ENCODE results near the gene SERHL2.
"Not testable (repeated sequence)": the region's sequence is repeated elsewhere in the genome, so short reads cannot be mapped to it uniquely, and the experiment has no call there.

Gene SERHL2

DNA sequence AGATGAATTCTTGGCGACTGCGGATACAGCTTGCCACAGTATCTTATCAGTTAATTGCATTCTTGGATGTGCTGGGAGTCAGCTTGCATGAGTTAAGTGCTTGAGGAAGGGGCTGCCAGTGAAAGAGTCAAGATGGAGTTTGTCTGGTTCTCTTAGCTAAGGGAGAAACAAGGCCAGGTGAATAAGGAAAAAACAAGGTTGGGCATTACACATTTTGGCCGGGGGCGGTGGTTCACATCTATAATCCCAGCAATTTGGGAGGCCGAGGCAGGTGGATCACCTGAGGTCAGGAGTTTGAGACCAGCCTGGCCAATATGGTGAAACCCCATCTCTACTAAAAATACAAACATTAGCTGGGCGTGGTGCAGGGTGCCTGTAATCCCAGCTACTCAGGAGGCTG lies 5.6 kb upstream of the SERHL2 start:
- H3K36me3 ChIP-seq (ENCODE audit: insufficient read depth, low read length); H3K4me3 ChIP-seq (ENCODE audit: low read length); H3K4me1 ChIP-seq (ENCODE audit: insufficient read depth, low read length); H3K9me3 ChIP-seq (ENCODE audit: low read length); H2AFZ ChIP-seq (ENCODE audit: low read depth, low read length); H3K27me3 ChIP-seq (ENCODE audit: insufficient read depth, low read length): not testable (repeated sequence)

DNA sequence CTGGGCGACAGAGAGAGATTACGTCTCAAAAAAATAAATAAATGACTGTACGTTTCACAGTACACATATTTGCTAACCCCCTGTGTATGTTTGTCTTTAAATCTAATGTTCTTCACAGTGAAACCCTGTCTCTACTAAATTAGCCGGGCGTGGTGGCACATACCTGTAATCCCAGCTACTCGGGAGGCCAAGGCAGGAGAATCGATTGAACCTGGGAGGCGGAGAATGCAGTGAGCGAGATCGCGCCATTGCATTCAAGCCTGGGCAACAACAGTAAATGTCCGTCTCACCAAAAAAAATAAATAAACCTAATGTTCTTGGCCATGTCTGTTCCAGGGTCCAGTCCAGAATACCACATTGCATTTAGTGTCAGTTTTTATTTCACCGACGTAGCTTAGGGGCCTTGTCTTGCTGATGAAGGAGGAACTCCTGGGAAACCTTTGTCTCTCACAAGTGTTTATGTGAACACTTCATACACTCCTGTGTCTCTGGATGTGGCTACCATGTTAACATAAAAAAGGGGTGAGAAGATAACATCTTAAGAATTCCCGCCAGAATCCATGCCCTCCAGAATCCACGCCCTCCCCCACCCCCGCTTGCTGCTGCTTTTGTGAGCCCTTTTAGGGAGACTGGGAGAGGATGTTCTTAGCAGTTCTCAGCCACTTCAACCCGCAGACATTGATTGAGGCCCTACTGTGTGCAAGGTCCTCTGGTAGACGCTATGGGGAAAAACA lies 5.0 kb upstream of the SERHL2 start:
- peaks cover 2% of the 10 kb centered on the region for H3K9me3 ChIP-seq (ENCODE audit: low read length)
- H3K27me3 ChIP-seq (ENCODE audit: insufficient read depth, low read length): no peaks in the 10 kb centered on the region
- H3K36me3 ChIP-seq (ENCODE audit: insufficient read depth, low read length): no peaks in the 10 kb centered on the region
- H3K4me3 ChIP-seq (ENCODE audit: low read length): no peak overlapping the region
- H3K4me1 ChIP-seq (ENCODE audit: insufficient read depth, low read length): no peaks in the 10 kb centered on the region
- no peak overlapping the region for H2AFZ ChIP-seq (ENCODE audit: low read depth, low read length)

DNA sequence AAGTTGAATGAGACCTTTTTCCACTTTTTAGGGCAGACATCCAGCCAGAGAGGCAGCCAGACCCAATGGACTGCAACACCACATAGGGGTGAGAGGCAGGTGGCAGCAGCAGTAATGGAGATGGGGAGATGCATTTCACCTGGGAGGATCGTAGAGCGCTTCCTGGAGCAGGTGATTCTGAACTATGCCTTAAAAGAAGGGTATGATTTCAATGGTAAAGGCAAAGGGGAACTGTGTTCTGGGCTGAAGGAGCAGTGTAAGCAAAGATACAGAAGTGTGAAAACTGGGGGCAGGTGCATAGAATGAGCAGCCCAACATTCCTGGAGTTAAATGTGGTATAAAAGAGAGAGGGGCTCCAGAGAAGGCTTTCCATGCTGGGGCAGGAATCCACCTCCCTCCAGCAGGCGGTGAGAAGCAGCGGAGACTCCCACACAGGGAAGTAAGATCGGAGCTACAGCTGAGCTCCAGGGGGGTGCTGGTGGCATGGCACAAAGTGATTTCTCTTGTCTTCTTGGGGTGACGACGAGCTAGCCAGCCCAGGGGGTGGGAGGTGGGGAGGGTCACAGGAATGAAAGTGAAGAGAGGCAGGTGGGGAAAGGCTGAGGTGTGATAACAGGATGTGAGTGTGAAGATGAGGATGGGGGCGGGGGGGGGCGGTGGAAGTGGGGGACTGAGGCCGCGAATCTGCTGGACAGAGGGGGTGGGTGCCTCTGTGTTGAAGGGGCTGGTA lies 4.3 kb upstream of the SERHL2 start:
- Histone ChIP-seq H3K9me3 (ENCODE audit: low read length) (peaks cover 2% of the 10 kb centered on the region), H2AFZ (ENCODE audit: low read depth, low read length) (no peak overlapping the region), H3K36me3 (ENCODE audit: insufficient read depth, low read length) (no peaks in the 10 kb centered on the region), H3K4me3 (ENCODE audit: low read length) (no peak overlapping the region), H3K4me1 (ENCODE audit: insufficient read depth, low read length) (no peaks in the 10 kb centered on the region), H3K27me3 (ENCODE audit: insufficient read depth, low read length) (no peaks in the 10 kb centered on the region)

DNA sequence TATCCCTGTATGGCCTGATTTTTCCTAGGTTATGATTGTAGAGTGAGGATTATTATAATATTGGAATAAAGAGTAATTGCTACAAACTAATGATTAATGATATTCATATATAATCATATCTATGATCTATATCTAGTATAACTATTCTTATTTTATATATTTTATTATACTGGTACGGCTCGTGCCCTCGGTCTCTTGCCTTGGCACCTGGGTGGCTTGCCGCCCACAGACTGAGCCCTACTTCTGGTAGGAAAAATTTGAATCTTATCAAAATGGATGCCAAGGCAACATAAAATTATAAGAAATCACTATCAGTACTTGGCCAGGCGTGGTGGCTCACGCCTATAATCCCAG lies 1.5 kb upstream of the SERHL2 start:
- not testable (repeated sequence) for H3K36me3 ChIP-seq (ENCODE audit: insufficient read depth, low read length); H3K27me3 ChIP-seq (ENCODE audit: insufficient read depth, low read length); H2AFZ ChIP-seq (ENCODE audit: low read depth, low read length); H3K9me3 ChIP-seq (ENCODE audit: low read length); H3K4me3 ChIP-seq (ENCODE audit: low read length); H3K4me1 ChIP-seq (ENCODE audit: insufficient read depth, low read length)

DNA sequence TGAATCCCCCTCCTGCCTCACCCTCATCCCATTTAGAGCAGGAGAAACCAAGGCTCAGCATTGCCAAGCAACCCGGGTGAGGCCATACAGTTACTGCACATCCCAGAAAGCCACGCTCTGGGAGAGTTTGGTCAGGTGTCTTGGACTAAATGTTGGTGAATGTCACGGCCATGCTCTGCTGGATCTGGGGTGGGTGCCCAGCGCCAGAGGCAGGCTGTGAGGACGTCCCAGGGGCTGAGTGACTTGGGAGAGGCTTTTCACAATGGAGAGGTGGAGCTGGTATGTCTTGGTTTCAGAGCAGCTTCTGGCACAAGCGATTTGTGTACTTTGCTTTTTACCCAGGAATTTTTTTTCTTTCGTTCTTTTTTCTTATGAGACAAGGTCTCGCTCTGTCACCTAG lies 6.6 kb downstream of the SERHL2 start:
- Histone ChIP-seq H2AFZ (ENCODE audit: low read depth, low read length) (no peak overlapping the region), H3K36me3 (ENCODE audit: insufficient read depth, low read length) (no peaks in the 10 kb centered on the region), H3K9me3 (ENCODE audit: low read length) (no peaks in the 10 kb centered on the region), H3K27me3 (ENCODE audit: insufficient read depth, low read length) (no peaks in the 10 kb centered on the region), H3K4me1 (ENCODE audit: insufficient read depth, low read length) (no peaks in the 10 kb centered on the region), H3K4me3 (ENCODE audit: low read length) (no peak overlapping the region)

DNA sequence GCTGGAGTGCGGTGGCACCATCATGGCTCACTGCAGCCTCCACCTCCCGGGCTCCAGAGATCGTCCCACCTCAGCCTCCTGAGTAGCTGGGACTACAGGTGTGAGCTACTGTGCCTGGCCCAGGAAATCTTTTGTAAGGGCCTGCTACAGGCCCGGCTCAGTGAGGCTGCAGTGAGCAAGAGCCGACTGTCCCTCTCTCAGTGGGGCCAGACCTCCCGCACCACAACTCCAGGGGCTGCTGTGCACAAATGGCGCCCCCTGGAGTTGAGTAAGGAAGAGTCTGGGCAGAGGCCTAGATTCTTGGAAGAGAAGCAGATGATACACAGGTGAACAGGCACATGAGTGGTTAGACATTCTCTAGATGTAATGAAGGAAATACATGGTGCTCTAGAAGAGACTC lies 7.0 kb downstream of the SERHL2 start:
- no peak overlapping the region for H2AFZ ChIP-seq (ENCODE audit: low read depth, low read length)
- H3K4me1 ChIP-seq (ENCODE audit: insufficient read depth, low read length): no peaks in the 10 kb centered on the region
- H3K27me3 ChIP-seq (ENCODE audit: insufficient read depth, low read length): no peaks in the 10 kb centered on the region
- H3K4me3 ChIP-seq (ENCODE audit: low read length): no peak overlapping the region
- H3K36me3 ChIP-seq (ENCODE audit: insufficient read depth, low read length): peaks cover 3% of the 10 kb centered on the region
- H3K9me3 ChIP-seq (ENCODE audit: low read length): peaks cover under 1% of the 10 kb centered on the region

DNA sequence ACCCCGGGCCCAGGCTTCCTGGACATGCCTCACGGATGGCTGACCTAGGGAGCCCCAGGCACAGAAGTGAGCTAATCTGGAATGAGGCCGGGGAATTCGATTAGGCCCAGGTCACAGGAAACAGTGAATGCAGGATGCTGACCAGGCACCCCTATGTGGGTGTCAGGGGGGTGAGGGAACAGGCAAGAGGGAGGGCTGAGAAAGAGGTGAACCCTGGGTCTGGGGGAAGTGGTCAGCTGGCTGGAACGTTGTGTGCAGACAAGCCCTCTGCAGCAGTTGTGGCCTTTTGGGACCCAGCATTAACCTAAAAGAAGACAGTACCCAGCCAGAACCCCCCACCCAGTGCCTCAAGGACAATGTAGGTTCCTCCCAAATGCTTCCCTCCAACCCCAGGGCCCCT lies 8.1 kb downstream of the SERHL2 start:
- Histone ChIP-seq H3K4me1 (ENCODE audit: insufficient read depth, low read length) (no peaks in the 10 kb centered on the region), H3K36me3 (ENCODE audit: insufficient read depth, low read length) (peaks cover 6% of the 10 kb centered on the region), H3K4me3 (ENCODE audit: low read length) (no peak overlapping the region), H3K9me3 (ENCODE audit: low read length) (peaks cover 2% of the 10 kb centered on the region), H2AFZ (ENCODE audit: low read depth, low read length) (no peak overlapping the region), H3K27me3 (ENCODE audit: insufficient read depth, low read length) (no peaks in the 10 kb centered on the region)

DNA sequence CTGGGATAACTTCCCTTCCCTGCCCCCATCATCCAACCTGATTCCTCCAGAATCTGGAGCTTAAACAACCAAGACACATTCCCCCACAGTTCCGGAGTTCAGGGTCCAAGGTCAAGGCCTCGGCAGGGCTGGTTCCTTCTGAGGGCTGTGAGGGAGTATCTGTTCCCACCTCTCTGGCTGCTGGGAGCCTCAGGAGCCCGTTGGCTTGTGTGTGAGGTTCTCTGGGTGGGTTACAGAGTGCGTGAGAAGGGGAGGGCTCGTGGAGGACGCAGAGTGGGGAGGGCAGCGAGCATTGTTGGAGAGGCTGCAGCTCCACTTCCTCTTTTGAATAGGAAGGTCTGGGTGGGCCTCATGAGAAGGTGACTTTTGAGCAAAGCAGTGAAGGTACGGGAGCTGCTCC lies 8.5 kb downstream of the SERHL2 start:
- Histone ChIP-seq H3K4me1 (ENCODE audit: insufficient read depth, low read length) (no peaks in the 10 kb centered on the region), H3K4me3 (ENCODE audit: low read length) (no peak overlapping the region), H3K9me3 (ENCODE audit: low read length) (peaks cover 2% of the 10 kb centered on the region), H3K27me3 (ENCODE audit: insufficient read depth, low read length) (no peaks in the 10 kb centered on the region), H3K36me3 (ENCODE audit: insufficient read depth, low read length) (peaks cover 6% of the 10 kb centered on the region), H2AFZ (ENCODE audit: low read depth, low read length) (no peak overlapping the region)

DNA sequence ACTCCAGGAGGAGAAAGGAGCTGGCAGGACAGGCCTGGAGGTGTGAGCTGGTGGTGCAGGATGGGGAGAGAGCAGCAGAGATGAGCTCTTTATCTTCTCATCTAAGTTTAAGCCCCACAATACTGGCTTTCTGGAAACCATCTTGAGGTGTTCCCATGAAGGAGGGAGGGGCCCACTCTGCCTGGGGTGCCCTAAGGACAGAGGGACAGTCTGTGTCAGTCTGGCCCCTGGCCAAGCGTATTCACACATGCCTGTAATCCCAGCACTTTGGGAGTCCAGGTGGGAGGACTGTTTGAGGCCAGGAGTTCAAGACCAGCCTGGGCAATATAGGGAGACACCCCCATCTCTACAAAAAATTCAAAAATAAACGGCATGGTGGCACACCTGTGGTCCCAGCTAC lies 8.9 kb downstream of the SERHL2 start:
- H3K9me3 ChIP-seq (ENCODE audit: low read length): peaks cover 2% of the 10 kb centered on the region
- peaks cover 6% of the 10 kb centered on the region for H3K36me3 ChIP-seq (ENCODE audit: insufficient read depth, low read length)
- H2AFZ ChIP-seq (ENCODE audit: low read depth, low read length): no peak overlapping the region
- H3K27me3 ChIP-seq (ENCODE audit: insufficient read depth, low read length): no peaks in the 10 kb centered on the region
- no peaks in the 10 kb centered on the region for H3K4me1 ChIP-seq (ENCODE audit: insufficient read depth, low read length)
- no peak overlapping the region for H3K4me3 ChIP-seq (ENCODE audit: low read length)

DNA sequence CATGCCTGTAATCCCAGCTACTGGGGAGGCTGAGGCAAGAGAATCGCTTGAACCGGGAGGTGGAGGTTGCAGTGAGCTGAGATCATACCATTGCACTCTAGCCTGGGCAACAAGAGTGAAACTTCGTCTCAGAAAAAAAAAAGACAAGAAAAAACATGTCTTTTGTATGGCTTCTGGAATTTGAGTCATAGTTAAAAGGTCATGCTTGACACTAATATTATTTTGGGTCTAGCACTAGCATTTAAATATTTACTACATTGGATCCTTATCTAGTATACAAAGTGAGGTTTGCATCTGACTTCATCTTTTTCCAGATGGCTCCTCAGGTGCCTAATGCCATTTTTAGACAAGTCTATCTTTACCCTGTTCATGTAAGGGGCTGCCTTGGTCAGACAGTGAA lies 10.2 kb downstream of the SERHL2 start:
- H3K4me3 ChIP-seq (ENCODE audit: low read length); H3K4me1 ChIP-seq (ENCODE audit: insufficient read depth, low read length); H3K36me3 ChIP-seq (ENCODE audit: insufficient read depth, low read length); H2AFZ ChIP-seq (ENCODE audit: low read depth, low read length); H3K9me3 ChIP-seq (ENCODE audit: low read length); H3K27me3 ChIP-seq (ENCODE audit: insufficient read depth, low read length): not testable (repeated sequence)

DNA sequence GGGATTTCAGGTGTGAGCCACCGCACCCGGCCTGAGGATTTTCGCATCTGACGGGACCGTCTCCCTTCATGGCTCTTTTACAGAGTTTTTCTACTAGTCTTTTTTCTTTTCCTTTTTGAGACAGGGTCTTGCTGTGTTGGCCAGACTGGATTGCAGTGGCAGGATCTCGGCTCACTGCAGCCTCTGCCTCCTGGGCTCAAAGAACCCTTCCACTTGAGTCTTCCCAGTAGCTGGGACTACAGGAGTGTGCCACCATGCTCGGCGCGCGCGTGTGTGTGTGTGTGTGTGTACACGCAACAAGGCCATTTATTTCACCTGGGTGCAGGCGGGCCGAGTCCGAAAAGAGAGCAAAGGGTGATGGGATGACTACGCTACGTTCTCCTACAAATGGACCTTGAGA lies 10.9 kb downstream of the SERHL2 start:
- H2AFZ ChIP-seq (ENCODE audit: low read depth, low read length): no peak overlapping the region
- H3K4me1 ChIP-seq (ENCODE audit: insufficient read depth, low read length): no peaks in the 10 kb centered on the region
- H3K4me3 ChIP-seq (ENCODE audit: low read length): no peak overlapping the region
- no peaks in the 10 kb centered on the region for H3K27me3 ChIP-seq (ENCODE audit: insufficient read depth, low read length)
- peaks cover 6% of the 10 kb centered on the region for H3K36me3 ChIP-seq (ENCODE audit: insufficient read depth, low read length)
- H3K9me3 ChIP-seq (ENCODE audit: low read length): peaks cover 2% of the 10 kb centered on the region

DNA sequence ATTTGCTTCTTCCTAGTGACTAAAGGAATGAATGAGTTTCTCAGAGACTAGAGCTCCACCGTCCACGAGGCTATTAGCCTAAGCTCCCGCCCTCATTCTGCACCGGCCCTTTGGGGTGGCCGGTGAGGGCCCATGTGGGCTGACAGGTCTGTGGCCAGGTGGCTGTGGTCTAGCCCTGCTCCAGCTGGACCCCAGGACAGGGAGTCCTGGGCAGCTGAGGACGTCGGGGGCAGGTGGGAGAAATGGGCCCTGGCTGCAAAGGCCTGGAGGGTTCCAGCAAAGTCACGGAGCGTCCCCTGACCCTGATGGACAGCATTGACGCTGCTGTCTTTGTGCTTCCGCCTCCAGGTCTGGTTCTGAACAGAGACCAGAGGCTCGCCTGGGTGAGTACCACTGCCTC lies 12.2 kb downstream of the SERHL2 start:
- H3K27me3 ChIP-seq (ENCODE audit: insufficient read depth, low read length): no peaks in the 10 kb centered on the region
- H3K4me3 ChIP-seq (ENCODE audit: low read length): no peak overlapping the region

DNA sequence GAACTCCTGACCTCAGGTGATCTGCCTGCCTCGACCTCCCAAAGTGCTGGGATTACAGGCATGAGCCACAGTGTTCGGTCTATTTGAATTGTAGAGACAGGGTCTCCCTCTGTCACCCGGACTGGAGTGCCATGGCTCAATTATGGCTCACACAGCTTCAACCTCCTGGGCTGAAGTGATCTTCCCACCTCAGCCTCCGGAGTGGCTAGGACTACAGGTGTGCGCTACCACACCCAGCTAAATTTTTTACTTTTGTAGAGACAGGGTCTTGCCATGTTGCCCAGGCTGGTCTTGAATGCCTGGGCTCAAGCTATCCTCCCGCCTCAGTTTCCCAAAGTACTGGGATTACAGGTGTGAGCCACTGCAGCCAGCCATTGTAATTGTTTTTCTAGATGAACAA lies 14.2 kb downstream of the SERHL2 start:
- H3K4me1 ChIP-seq (ENCODE audit: insufficient read depth, low read length); H3K27me3 ChIP-seq (ENCODE audit: insufficient read depth, low read length); H3K4me3 ChIP-seq (ENCODE audit: low read length); H3K9me3 ChIP-seq (ENCODE audit: low read length); H2AFZ ChIP-seq (ENCODE audit: low read depth, low read length): not testable (repeated sequence)
- H3K36me3 ChIP-seq (ENCODE audit: insufficient read depth, low read length): peaks cover 18% of the 10 kb centered on the region

More for the DNA sequence above, 12.2 kb downstream of the SERHL2 start:
- H3K9me3 ChIP-seq (ENCODE audit: low read length): peaks cover 2% of the 10 kb centered on the region
- H2AFZ ChIP-seq (ENCODE audit: low read depth, low read length): no peak overlapping the region
- H3K4me1 ChIP-seq (ENCODE audit: insufficient read depth, low read length): no peaks in the 10 kb centered on the region
- peaks cover 6% of the 10 kb centered on the region for H3K36me3 ChIP-seq (ENCODE audit: insufficient read depth, low read length)

DNA sequence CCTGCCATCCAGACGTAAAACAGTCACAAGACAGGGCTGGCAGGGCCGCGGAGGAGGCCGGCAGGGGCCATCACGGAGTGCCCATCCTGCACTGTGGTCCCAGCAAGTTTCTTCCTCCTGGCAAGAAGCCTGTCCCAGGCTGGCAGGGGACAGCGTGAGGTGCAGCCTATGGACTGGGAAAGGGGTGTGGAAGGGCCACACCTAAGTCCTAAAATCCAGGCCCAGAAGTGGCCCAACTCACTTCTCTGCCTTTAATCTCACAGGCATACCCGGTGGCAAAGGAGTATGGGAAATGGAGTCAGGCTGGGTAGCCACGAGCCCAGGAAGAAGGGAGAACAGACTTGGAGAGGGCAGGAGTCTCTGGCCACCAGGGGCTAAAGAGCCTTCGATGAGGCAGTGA lies 16.8 kb downstream of the SERHL2 start:
- H3K9me3 ChIP-seq (ENCODE audit: low read length); H3K27me3 ChIP-seq (ENCODE audit: insufficient read depth, low read length); H2AFZ ChIP-seq (ENCODE audit: low read depth, low read length); H3K4me3 ChIP-seq (ENCODE audit: low read length); H3K4me1 ChIP-seq (ENCODE audit: insufficient read depth, low read length): not testable (repeated sequence)
- H3K36me3 ChIP-seq (ENCODE audit: insufficient read depth, low read length): peaks cover 30% of the 10 kb centered on the region

Measured in neuron (in vitro differentiated cells).